ENCODE measurements around the gene CDH13. TPM values are rescaled to one million over a fixed set of nuclear protein-coding genes. Genes with fewer than 3 reads are reported as not detected.

Gene CDH13
- total RNA-seq, 1 experiment from 2014 or later: 2.1 TPM

- CTCF ChIA-PET: no interaction called here
- no peak overlapping the region for H3K4me3 ChIP-seq (ENCODE audit: low read depth, low read length, poor library complexity, severe bottlenecking)
- no peak for DNase-seq (ENCODE audit: low spot score)
- no peaks in the 10 kb centered on the region for H3K9me3 ChIP-seq (ENCODE audit: low read depth, low read length, poor library complexity, severe bottlenecking)
- H3K4me1 ChIP-seq (ENCODE audit: insufficient read depth, low read length, poor library complexity, severe bottlenecking): no peaks in the 10 kb centered on the region
- no peak overlapping the region for H3K27ac ChIP-seq (ENCODE audit: low read depth, low read length, poor library complexity, severe bottlenecking)
- POLR2A ChIA-PET (ENCODE audit: low non-redundant PET): interaction anchor here (0.7 kb wide), 1 partner anchor 1675 kb away, joined by 3 read pairs; no protein-coding TSS in a partner anchor
- no TSS peak for BruUV-seq (replicated peaks)
- no peaks in the 10 kb centered on the region for H3K27me3 ChIP-seq (replicated peaks; ENCODE audit: insufficient read depth, low read depth, low read length, poor library complexity)
- no peak for TF ChIP-seq EZH2 (IDR thresholded peaks at IDR 0.05; ENCODE audit: borderline replicate concordance, low read depth, low read length, poor library complexity, severe bottlenecking)
- no peak for TF ChIP-seq CTCF (conservative IDR thresholded peaks at IDR 0.05; ENCODE audit: low read depth, low read length)
- no peaks in the 10 kb centered on the region for H3K36me3 ChIP-seq (ENCODE audit: insufficient read depth, low read length, poor library complexity, severe bottlenecking)
- intact Hi-C loops (cut with micrococcal nuclease; ENCODE audit: unreplicated experiment): no loop called here
These were observed 378.3 kb downstream of the CDH13 start for GRCh38 chr16:83004868-83005652.

- no peak for DNase-seq (ENCODE audit: low spot score)
- Histone ChIP-seq H3K27ac (ENCODE audit: low read depth, low read length, poor library complexity, severe bottlenecking) (no peak overlapping the region), H3K9me3 (ENCODE audit: low read depth, low read length, poor library complexity, severe bottlenecking) (no peaks in the 10 kb centered on the region), H3K36me3 (ENCODE audit: insufficient read depth, low read length, poor library complexity, severe bottlenecking) (no peaks in the 10 kb centered on the region), H3K4me1 (ENCODE audit: insufficient read depth, low read length, poor library complexity, severe bottlenecking) (no peaks in the 10 kb centered on the region), H3K4me3 (ENCODE audit: low read depth, low read length, poor library complexity, severe bottlenecking) (no peak overlapping the region), H3K27me3 (replicated peaks; ENCODE audit: insufficient read depth, low read depth, low read length, poor library complexity) (no peaks in the 10 kb centered on the region)
- intact Hi-C loops (cut with micrococcal nuclease; ENCODE audit: unreplicated experiment): no loop called here
- POLR2A ChIA-PET (ENCODE audit: low non-redundant PET): interaction anchor here (0.7 kb wide), 1 partner anchor 1675 kb away, joined by 3 read pairs; no protein-coding TSS in a partner anchor
- TF ChIP-seq CTCF (conservative IDR thresholded peaks at IDR 0.05; ENCODE audit: low read depth, low read length) (no peak), EZH2 (IDR thresholded peaks at IDR 0.05; ENCODE audit: borderline replicate concordance, low read depth, low read length, poor library complexity, severe bottlenecking) (no peak)
- CTCF ChIA-PET: no interaction called here
- BruUV-seq (replicated peaks): no TSS peak
These were observed 378.9 kb downstream of the CDH13 start for GRCh38 chr16:83005653-83006160.

GRCh38 chr16:83010776-83011720, 384.3 kb downstream of the CDH13 start:
- no peak for TF ChIP-seq CTCF (conservative IDR thresholded peaks at IDR 0.05; ENCODE audit: low read depth, low read length)
- TF ChIP-seq EZH2 (IDR thresholded peaks at IDR 0.05; ENCODE audit: borderline replicate concordance, low read depth, low read length, poor library complexity, severe bottlenecking): no peak
- no TSS peak for BruUV-seq (replicated peaks)
- H3K36me3 ChIP-seq (ENCODE audit: insufficient read depth, low read length, poor library complexity, severe bottlenecking): no peaks in the 10 kb centered on the region
- POLR2A ChIA-PET (ENCODE audit: low non-redundant PET): no interaction called here
- H3K27me3 ChIP-seq (replicated peaks; ENCODE audit: insufficient read depth, low read depth, low read length, poor library complexity): no peaks in the 10 kb centered on the region
- H3K27ac ChIP-seq (ENCODE audit: low read depth, low read length, poor library complexity, severe bottlenecking): no peak overlapping the region
- no peak for DNase-seq (ENCODE audit: low spot score)
- CTCF ChIA-PET: no interaction called here
- H3K4me1 ChIP-seq (ENCODE audit: insufficient read depth, low read length, poor library complexity, severe bottlenecking): no peaks in the 10 kb centered on the region
- intact Hi-C loops (cut with micrococcal nuclease; ENCODE audit: unreplicated experiment): no loop called here
- no peak overlapping the region for H3K4me3 ChIP-seq (ENCODE audit: low read depth, low read length, poor library complexity, severe bottlenecking)
- no peaks in the 10 kb centered on the region for H3K9me3 ChIP-seq (ENCODE audit: low read depth, low read length, poor library complexity, severe bottlenecking)

Data from A673 (cell line).